ENCODE data around the gene SNX8. TPM values are rescaled to one million over a fixed set of nuclear protein-coding genes. Genes with fewer than 3 reads are reported as not detected.
"Not testable (repeated sequence)": the region's sequence is repeated elsewhere in the genome, so short reads cannot be mapped to it uniquely, and the experiment has no call there.

SNX8 gene
- total RNA-seq, 1 donor from 2014 or later = 12.9 TPM

DNA sequence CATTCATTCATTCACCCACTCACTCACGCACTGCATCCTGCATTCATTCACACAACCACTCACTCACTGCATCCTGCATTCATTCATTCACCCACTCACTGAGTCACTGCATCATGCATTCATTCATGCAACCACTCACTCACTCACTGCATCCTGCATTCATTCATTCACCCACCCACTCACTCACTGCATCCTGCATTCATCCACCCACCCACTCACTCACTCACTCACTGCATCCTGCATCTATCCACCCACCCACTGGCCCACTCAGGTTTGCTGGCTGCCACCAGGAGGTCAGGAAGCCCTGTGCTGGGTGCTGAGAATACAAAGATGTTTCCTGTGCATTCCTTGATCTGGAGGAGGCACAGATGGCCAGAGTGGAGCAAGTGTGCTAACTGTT is 2.3 kb upstream of the SNX8 start:
- H3K36me3 ChIP-seq (ENCODE audit: control insufficient read depth, insufficient read depth, low read length) = no peaks in the 10 kb centered on the region
- TF ChIP-seq, protein P1, sequence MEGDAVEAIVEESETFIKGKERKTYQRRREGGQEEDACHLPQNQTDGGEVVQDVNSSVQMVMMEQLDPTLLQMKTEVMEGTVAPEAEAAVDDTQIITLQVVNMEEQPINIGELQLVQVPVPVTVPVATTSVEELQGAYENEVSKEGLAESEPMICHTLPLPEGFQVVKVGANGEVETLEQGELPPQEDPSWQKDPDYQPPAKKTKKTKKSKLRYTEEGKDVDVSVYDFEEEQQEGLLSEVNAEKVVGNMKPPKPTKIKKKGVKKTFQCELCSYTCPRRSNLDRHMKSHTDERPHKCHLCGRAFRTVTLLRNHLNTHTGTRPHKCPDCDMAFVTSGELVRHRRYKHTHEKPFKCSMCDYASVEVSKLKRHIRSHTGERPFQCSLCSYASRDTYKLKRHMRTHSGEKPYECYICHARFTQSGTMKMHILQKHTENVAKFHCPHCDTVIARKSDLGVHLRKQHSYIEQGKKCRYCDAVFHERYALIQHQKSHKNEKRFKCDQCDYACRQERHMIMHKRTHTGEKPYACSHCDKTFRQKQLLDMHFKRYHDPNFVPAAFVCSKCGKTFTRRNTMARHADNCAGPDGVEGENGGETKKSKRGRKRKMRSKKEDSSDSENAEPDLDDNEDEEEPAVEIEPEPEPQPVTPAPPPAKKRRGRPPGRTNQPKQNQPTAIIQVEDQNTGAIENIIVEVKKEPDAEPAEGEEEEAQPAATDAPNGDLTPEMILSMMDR (IDR thresholded peaks at IDR 0.05; ENCODE audit: insufficient read depth, low read length, severe bottlenecking) = no peak
- no peak for FAIRE-seq
- no peaks in the 10 kb centered on the region for H3K27me3 ChIP-seq (ENCODE audit: control insufficient read depth, insufficient read depth, low read length)
- H3K4me3 ChIP-seq (ENCODE audit: low read depth, low read length) = no peak overlapping the region
- DNase-seq (ENCODE audit: low read depth) = no peak

DNA sequence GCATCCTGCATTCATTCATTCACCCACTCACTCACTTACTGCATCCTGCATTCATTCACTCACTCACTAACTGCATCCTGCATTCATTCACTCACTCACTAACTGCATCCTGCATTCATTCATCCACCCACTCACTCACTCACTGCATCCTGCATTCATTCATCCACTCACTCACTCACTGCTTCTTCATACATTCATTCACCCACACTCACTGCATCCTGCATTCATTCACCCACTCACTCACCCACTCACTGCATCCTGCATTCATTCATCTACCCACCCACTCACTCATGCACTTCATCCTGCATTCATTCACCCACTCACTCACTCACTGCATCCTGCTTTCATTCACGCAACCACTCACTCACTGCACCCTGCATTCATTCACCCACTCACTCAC is 1.5 kb upstream of the SNX8 start:
- Histone ChIP-seq H3K36me3 (ENCODE audit: control insufficient read depth, insufficient read depth, low read length) (no peaks in the 10 kb centered on the region), H3K27me3 (ENCODE audit: control insufficient read depth, insufficient read depth, low read length) (no peaks in the 10 kb centered on the region), H3K4me3 (ENCODE audit: low read depth, low read length) (no peak overlapping the region)
- FAIRE-seq (no peak), DNase-seq (ENCODE audit: low read depth) (no peak)
- TF ChIP-seq, protein P1 (IDR thresholded peaks at IDR 0.05; ENCODE audit: insufficient read depth, low read length, severe bottlenecking) = no peak

DNA sequence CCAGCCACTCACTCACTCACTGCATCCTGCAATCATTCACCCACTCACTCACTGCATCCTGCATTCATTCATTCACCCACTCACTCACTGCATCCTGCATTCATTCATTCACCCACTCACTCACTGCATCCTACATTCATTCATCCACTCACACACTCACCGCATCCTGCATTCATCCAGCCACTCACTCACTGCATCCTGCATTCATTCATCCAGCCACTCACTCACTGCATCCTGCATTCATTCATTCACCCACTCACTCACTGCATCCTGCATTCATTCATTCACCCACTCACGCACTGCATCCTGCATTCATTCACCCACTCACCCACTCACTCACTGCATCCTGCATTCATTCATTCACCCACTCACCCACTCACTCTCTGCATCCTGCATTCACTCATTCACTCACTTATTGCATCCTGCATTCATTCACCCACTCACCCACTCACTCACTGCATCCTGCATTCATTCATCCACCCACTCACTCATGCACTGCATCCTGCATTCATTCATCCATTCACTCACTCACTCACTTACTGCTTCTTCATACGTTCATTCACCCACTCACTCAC is 802 bp upstream of the SNX8 start:
- not testable (repeated sequence) for H3K36me3 ChIP-seq (ENCODE audit: control insufficient read depth, insufficient read depth, low read length); H3K4me3 ChIP-seq (ENCODE audit: low read depth, low read length); DNase-seq (ENCODE audit: low read depth); H3K27me3 ChIP-seq (ENCODE audit: control insufficient read depth, insufficient read depth, low read length); FAIRE-seq

DNA sequence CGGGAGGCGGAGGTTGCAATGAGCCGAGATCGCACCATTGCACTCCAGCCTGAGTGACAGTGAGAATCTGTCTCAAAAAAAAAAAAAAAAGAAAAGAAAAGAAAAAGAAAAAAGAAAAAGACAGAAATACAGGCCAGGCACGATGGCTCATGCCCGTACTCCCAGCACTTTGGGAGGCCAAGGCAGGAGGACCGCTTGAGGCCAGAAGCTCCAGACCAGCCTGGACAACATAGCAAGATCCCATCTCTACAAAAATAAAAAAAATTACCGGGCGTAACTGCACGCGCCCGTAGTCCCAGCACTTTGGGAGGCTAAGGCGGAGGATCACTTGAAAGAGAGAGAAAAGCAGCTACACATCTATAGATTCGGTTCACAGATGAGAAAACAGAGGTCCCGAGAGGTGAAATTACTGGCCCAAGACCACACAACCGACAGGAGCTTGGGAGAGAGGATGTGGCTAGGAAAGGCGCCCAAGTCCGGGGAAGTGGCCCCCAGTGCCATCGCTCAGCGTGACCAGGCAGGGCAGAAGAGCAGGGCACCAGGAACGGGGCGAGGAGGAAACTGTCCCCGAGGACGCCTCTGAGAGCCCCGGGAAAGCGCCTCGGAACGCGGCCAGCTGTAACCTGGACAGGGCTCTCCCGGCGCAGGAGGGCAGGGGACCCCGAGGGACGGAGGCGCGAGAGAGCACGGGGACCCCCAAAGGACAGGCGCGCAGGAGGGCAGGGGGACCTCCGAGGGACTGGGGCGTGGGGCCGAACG is 612 bp downstream of the SNX8 start:
- DNase-seq (ENCODE audit: low read depth) (no peak), FAIRE-seq (no peak)
- TF ChIP-seq, protein P1 (IDR thresholded peaks at IDR 0.05; ENCODE audit: insufficient read depth, low read length, severe bottlenecking) = no peak
- H3K36me3 ChIP-seq (ENCODE audit: control insufficient read depth, insufficient read depth, low read length) = no peaks in the 10 kb centered on the region
- no peaks in the 10 kb centered on the region for H3K27me3 ChIP-seq (ENCODE audit: control insufficient read depth, insufficient read depth, low read length)
- peak overlapping the region; percentile 79 for H3K4me3 ChIP-seq (ENCODE audit: low read depth, low read length)

DNA sequence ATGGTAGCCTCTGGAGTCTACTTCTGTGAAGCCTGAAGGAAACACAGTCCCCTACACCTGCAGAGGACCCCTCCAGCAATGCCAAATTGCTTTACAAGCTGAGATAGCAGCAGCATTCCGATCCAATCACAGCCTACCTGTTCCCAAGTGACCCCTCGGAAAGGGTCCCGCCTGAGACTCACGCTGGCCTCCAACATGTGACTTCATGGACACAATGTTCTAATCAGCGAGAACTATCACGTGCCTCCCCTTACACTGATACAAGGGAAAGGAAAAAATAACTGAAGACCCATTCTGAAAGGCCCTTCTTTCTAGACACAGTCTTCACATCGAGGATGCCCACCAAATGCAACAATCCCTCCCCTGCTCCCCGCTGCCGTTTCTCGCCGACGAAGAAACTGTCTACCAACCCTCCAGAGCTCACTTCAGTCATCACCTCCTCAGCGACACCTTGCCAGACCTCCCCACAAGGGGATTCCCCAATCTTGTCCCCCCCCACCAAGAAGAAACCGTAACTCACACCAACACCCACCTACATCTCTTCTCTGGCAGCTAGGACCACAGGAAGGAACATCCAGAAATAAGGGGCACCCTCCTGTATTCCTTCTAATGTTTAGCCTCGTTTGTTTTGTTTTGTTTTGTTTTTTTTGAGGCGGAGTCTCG is 1.8 kb downstream of the SNX8 start:
- no peak overlapping the region for H3K4me3 ChIP-seq (ENCODE audit: low read depth, low read length)
- TF ChIP-seq, protein P1 (IDR thresholded peaks at IDR 0.05; ENCODE audit: insufficient read depth, low read length, severe bottlenecking) = no peak

DNA sequence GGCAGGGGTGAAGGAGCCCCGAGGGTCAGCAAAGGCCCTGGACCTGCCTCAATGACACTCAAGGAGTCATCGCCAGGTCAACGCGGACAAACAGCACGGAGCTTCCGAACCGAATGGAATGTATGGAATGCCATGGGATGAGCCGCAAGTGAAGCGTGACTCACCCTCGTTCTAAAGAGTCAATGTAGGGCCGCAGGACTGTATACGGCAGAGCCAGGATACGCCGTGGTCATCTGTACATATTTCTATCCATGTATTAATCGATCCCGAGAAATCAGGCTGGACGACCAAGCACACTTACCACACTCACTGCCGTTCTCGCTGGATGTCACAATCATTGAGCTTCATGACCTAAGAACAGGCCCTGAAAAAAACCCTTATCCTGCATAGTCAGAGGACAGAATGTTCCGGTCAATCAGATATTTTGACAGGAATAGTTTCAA is 4.3 kb downstream of the SNX8 start:
- Histone ChIP-seq H3K4me3 (ENCODE audit: low read depth, low read length) (no peak overlapping the region), H3K27me3 (ENCODE audit: control insufficient read depth, insufficient read depth, low read length) (no peaks in the 10 kb centered on the region), H3K36me3 (ENCODE audit: control insufficient read depth, insufficient read depth, low read length) (no peaks in the 10 kb centered on the region)
- FAIRE-seq (no peak), DNase-seq (ENCODE audit: low read depth) (peak; percentile 17)
- TF ChIP-seq, protein P1 (IDR thresholded peaks at IDR 0.05; ENCODE audit: insufficient read depth, low read length, severe bottlenecking) = no peak

More for the DNA sequence above, 1.8 kb downstream of the SNX8 start:
- no peak for DNase-seq (ENCODE audit: low read depth)
- no peaks in the 10 kb centered on the region for H3K36me3 ChIP-seq (ENCODE audit: control insufficient read depth, insufficient read depth, low read length)
- FAIRE-seq = no peak
- no peaks in the 10 kb centered on the region for H3K27me3 ChIP-seq (ENCODE audit: control insufficient read depth, insufficient read depth, low read length)

All from bronchial epithelial cell (primary cell).